SJCRH30 (cell line): ENCODE data around the gene SH3PXD2B. TPM values are rescaled to one million over a fixed set of nuclear protein-coding genes. Genes with fewer than 3 reads are reported as not detected.

Experiments used
- DNase-seq, 2 experiments: peaks; one replicate each; pipeline ENCODE4 v3.0.0-alpha.2; 2015 to 2020
- H3K27ac ChIP-seq: fragments of 250-450 bp; sonication (Bioruptor Pico); 2 replicates; pipeline ENCODE4 v1.5.1; 2020; ENCODE audit warnings: mild to moderate bottlenecking, moderate library complexity
- H3K27me3 ChIP-seq: fragments of 250-450 bp; sonication (Bioruptor Pico); 2 replicates; pipeline ENCODE4 v1.5.1; 2020; ENCODE audit warnings: mild to moderate bottlenecking, moderate library complexity
- H3K36me3 ChIP-seq: fragments of 250-450 bp; sonication (Bioruptor Pico); 2 replicates; pipeline ENCODE4 v1.5.1; 2020; ENCODE audit warnings: mild to moderate bottlenecking, moderate library complexity
- H3K4me1 ChIP-seq: fragments of 250-450 bp; sonication (Bioruptor Pico); 2 replicates; pipeline ENCODE4 v1.5.1; 2020; ENCODE audit warnings: mild to moderate bottlenecking, moderate library complexity
- H3K4me3 ChIP-seq: fragments of 250-450 bp; sonication (Bioruptor Pico); 2 replicates; pipeline ENCODE4 v1.5.1; 2020; ENCODE audit warnings: mild to moderate bottlenecking, moderate library complexity
- H3K9me3 ChIP-seq: fragments of 250-450 bp; sonication (Bioruptor Pico); replicated peaks from 2 replicates; pipeline ENCODE4 v1.5.1; 2020; ENCODE audit warnings: mild to moderate bottlenecking, moderate library complexity
- total RNA-seq: library from RNA; depleted of rRNA; stranded (reverse); fragments of >200 nt; shearing (Covaris generic); gene quantifications from 2 replicates; pipeline ENCODE4 v1.2.3, GENCODE V29; 2014

The SH3PXD2B gene
- total RNA-seq, 1 experiment from 2014 or later: 16.4 TPM

GRCh38 chr5:172427202-172427601 lies 27.1 kb downstream of the SH3PXD2B start:
- no peaks in the 10 kb centered on the region for H3K36me3 ChIP-seq
- H3K4me1 ChIP-seq: peaks cover 9% of the 10 kb centered on the region
- H3K27me3 ChIP-seq: no peaks in the 10 kb centered on the region
- H3K4me3 ChIP-seq: no peak overlapping the region
- no peaks in the 10 kb centered on the region; the same call in 1 of the 2 replicates for H3K9me3 ChIP-seq
- DNase-seq: no peak
- H3K27ac ChIP-seq: no peak overlapping the region

GRCh38 chr5:172426086-172426485 lies 28.2 kb downstream of the SH3PXD2B start:
- Histone ChIP-seq H3K4me3 (no peak overlapping the region), H3K27ac (no peak overlapping the region), H3K27me3 (no peaks in the 10 kb centered on the region), H3K36me3 (no peaks in the 10 kb centered on the region), H3K9me3 (no peaks in the 10 kb centered on the region; the same call in 1 of the 2 replicates), H3K4me1 (peaks cover 9% of the 10 kb centered on the region)
- no peak for DNase-seq

- Histone ChIP-seq H3K9me3 (no peaks in the 10 kb centered on the region; the same call in 1 of the 2 replicates), H3K4me1 (peaks cover 9% of the 10 kb centered on the region), H3K36me3 (no peaks in the 10 kb centered on the region), H3K27ac (no peak overlapping the region), H3K4me3 (no peak overlapping the region), H3K27me3 (no peaks in the 10 kb centered on the region)
- no peak for DNase-seq
Measured at GRCh38 chr5:172425402-172425801, 28.9 kb downstream of the SH3PXD2B start.

GRCh38 chr5:172424808-172425207 lies 29.5 kb downstream of the SH3PXD2B start:
- H3K27me3 ChIP-seq: no peaks in the 10 kb centered on the region
- DNase-seq: no peak
- H3K4me3 ChIP-seq: no peak overlapping the region
- H3K9me3 ChIP-seq: no peaks in the 10 kb centered on the region; the same call in 1 of the 2 replicates
- peaks cover 9% of the 10 kb centered on the region for H3K4me1 ChIP-seq
- H3K27ac ChIP-seq: no peak overlapping the region
- no peaks in the 10 kb centered on the region for H3K36me3 ChIP-seq

- H3K27me3 ChIP-seq: no peaks in the 10 kb centered on the region
- no peak for DNase-seq
- no peak overlapping the region for H3K27ac ChIP-seq
- no peak overlapping the region for H3K4me3 ChIP-seq
- no peaks in the 10 kb centered on the region for H3K36me3 ChIP-seq
- H3K4me1 ChIP-seq: peaks cover 10% of the 10 kb centered on the region
- H3K9me3 ChIP-seq: no peaks in the 10 kb centered on the region; the same call in 1 of the 2 replicates
Measured at GRCh38 chr5:172424111-172424490, 30.2 kb downstream of the SH3PXD2B start.

- Histone ChIP-seq H3K36me3 (no peaks in the 10 kb centered on the region), H3K27ac (no peak overlapping the region), H3K4me1 (peaks cover 12% of the 10 kb centered on the region), H3K27me3 (no peaks in the 10 kb centered on the region), H3K9me3 (no peaks in the 10 kb centered on the region; the same call in 1 of the 2 replicates), H3K4me3 (no peak overlapping the region)
- DNase-seq: no peak
Measured at GRCh38 chr5:172423379-172424110, 30.8 kb downstream of the SH3PXD2B start.

GRCh38 chr5:172422255-172422654 lies 32.1 kb downstream of the SH3PXD2B start:
- Histone ChIP-seq H3K27ac (no peak overlapping the region), H3K36me3 (no peaks in the 10 kb centered on the region), H3K4me3 (no peak overlapping the region), H3K9me3 (no peaks in the 10 kb centered on the region; the same call in 1 of the 2 replicates), H3K27me3 (no peaks in the 10 kb centered on the region), H3K4me1 (peaks cover 16% of the 10 kb centered on the region)
- DNase-seq: no peak

- H3K4me1 ChIP-seq: peaks cover 16% of the 10 kb centered on the region
- H3K4me3 ChIP-seq: no peak overlapping the region
- DNase-seq: no peak
- H3K9me3 ChIP-seq: no peaks in the 10 kb centered on the region; the same call in 1 of the 2 replicates
- no peaks in the 10 kb centered on the region for H3K27me3 ChIP-seq
- no peaks in the 10 kb centered on the region for H3K36me3 ChIP-seq
- H3K27ac ChIP-seq: no peak overlapping the region
Measured at GRCh38 chr5:172421020-172421419, 33.3 kb downstream of the SH3PXD2B start.

- H3K36me3 ChIP-seq: no peaks in the 10 kb centered on the region
- H3K9me3 ChIP-seq: no peaks in the 10 kb centered on the region; the same call in 1 of the 2 replicates
- H3K4me1 ChIP-seq: peaks cover 16% of the 10 kb centered on the region
- H3K27ac ChIP-seq: no peak overlapping the region
- no peak for DNase-seq
- H3K27me3 ChIP-seq: no peaks in the 10 kb centered on the region
- H3K4me3 ChIP-seq: no peak overlapping the region
Measured at GRCh38 chr5:172420235-172420939, 33.9 kb downstream of the SH3PXD2B start.

GRCh38 chr5:172418862-172419814 lies 35.2 kb downstream of the SH3PXD2B start:
- no peaks in the 10 kb centered on the region for H3K36me3 ChIP-seq
- no peaks in the 10 kb centered on the region; the same call in 1 of the 2 replicates for H3K9me3 ChIP-seq
- no peak overlapping the region for H3K27ac ChIP-seq
- peak in 1 of 2 experiments; percentile 29 for DNase-seq
- H3K4me3 ChIP-seq: no peak overlapping the region
- H3K4me1 ChIP-seq: peaks cover 16% of the 10 kb centered on the region
- H3K27me3 ChIP-seq: no peaks in the 10 kb centered on the region

- Histone ChIP-seq H3K4me3 (no peak overlapping the region), H3K4me1 (peaks cover 18% of the 10 kb centered on the region), H3K9me3 (no peaks in the 10 kb centered on the region), H3K36me3 (no peaks in the 10 kb centered on the region), H3K27me3 (no peaks in the 10 kb centered on the region), H3K27ac (no peak overlapping the region)
- peak; percentile 23 to 33 for DNase-seq
Measured at GRCh38 chr5:172417983-172418630, 36.2 kb downstream of the SH3PXD2B start.

GRCh38 chr5:172417130-172417841 lies 37.0 kb downstream of the SH3PXD2B start:
- Histone ChIP-seq H3K36me3 (no peaks in the 10 kb centered on the region), H3K4me1 (peaks cover 26% of the 10 kb centered on the region), H3K27me3 (no peaks in the 10 kb centered on the region), H3K9me3 (no peaks in the 10 kb centered on the region), H3K4me3 (no peak overlapping the region), H3K27ac (no peak overlapping the region)
- DNase-seq: no peak

GRCh38 chr5:172415362-172416275 lies 38.7 kb downstream of the SH3PXD2B start:
- Histone ChIP-seq H3K4me3 (no peak overlapping the region), H3K27ac (no peak overlapping the region), H3K9me3 (no peaks in the 10 kb centered on the region), H3K4me1 (peaks cover 26% of the 10 kb centered on the region), H3K27me3 (no peaks in the 10 kb centered on the region), H3K36me3 (no peaks in the 10 kb centered on the region)
- DNase-seq: no peak
